Activated CD8-positive, alpha-beta T cell treated with anti-CD3 and anti-CD28 coated beads for 36 hours (primary cell): ENCODE data around the gene HAT1. TPM values are rescaled to one million over a fixed set of nuclear protein-coding genes. Genes with fewer than 3 reads are reported as not detected.

Source experiments
- ATAC-seq: fragments of 200-7000 bp; cut with Tn5 transposase; one replicate; pipeline ENCODE4 v1.10.0; 2021; ENCODE audit warnings: mild to moderate bottlenecking, moderate library complexity
- CTCF ChIA-PET: fragments of 350-600 bp; sonication (Branson Sonifier 250); formaldehyde crosslinking; loops from one replicate; lab custom pipeline; 2021; ENCODE audit warnings: antibody characterized with exemption; lab: Charles Lee
- POLR2A ChIA-PET: fragments of 350-600 bp; sonication (Branson Sonifier 250); formaldehyde crosslinking; loops from one replicate; lab custom pipeline; 2021; ENCODE audit warnings: antibody characterized with exemption; lab: Charles Lee
- DNase-seq: peaks from one replicate; pipeline ENCODE4 v3.0.0-alpha.2; 2020
- H3K27ac Mint-ChIP-seq: one replicate; pipeline ENCODE4 v1.8.0; 2021; ENCODE audit warnings: mild to moderate bottlenecking, mixed read lengths
- H3K27me3 Mint-ChIP-seq: one replicate; pipeline ENCODE4 v1.8.0; 2021; ENCODE audit warnings: mixed read lengths
- H3K36me3 Mint-ChIP-seq: one replicate; pipeline ENCODE4 v1.8.0; 2021; ENCODE audit warnings: low read depth, mixed read lengths
- H3K4me1 Mint-ChIP-seq: one replicate; pipeline ENCODE4 v1.8.0; 2021; ENCODE audit warnings: low read depth, mixed read lengths
- H3K4me3 Mint-ChIP-seq: one replicate; pipeline ENCODE4 v1.8.0; 2021; ENCODE audit warnings: mild to moderate bottlenecking, moderate library complexity, mixed read lengths
- H3K9me3 Mint-ChIP-seq: one replicate; pipeline ENCODE4 v1.8.0; 2021; ENCODE audit warnings: mixed read lengths
- intact Hi-C: fragments of 100-400 bp; cut with micrococcal nuclease; formaldehyde crosslinking; loops from one replicate; pipeline ENCODE4 v1.10.0; 2022
- total RNA-seq, 2 experiments: library from RNA; stranded (reverse); gene quantifications; one replicate each; pipeline ENCODE4 v1.2.3, GENCODE V29; 2021
- TF ChIP-seq, protein P1 (sequence below): fragments of 200-600 bp; IDR thresholded peaks from one replicate; pipeline ENCODE4 v1.8.0; 2022; ENCODE audit warnings: antibody characterized with exemption, mild to moderate bottlenecking

Gene HAT1
- total RNA-seq, 2 experiments from 2014 or later, result 75.2 to 79.4 TPM

- no peak overlapping the region for H3K27ac Mint-ChIP-seq
- peak; percentile 46 for DNase-seq
- no peak for ATAC-seq
- peaks cover 27% of the 10 kb centered on the region for H3K4me1 Mint-ChIP-seq
- POLR2A ChIA-PET, result no interaction called here
- no peaks in the 10 kb centered on the region for H3K9me3 Mint-ChIP-seq
- no peaks in the 10 kb centered on the region for H3K27me3 Mint-ChIP-seq
- H3K4me3 Mint-ChIP-seq, result no peak overlapping the region
- CTCF ChIA-PET, result interaction anchor here (1.4 kb wide), 1 partner anchor 70 kb away, joined by 5 read pairs; the partner anchor contains the start of gene SLC25A12
- TF ChIP-seq, protein P1, sequence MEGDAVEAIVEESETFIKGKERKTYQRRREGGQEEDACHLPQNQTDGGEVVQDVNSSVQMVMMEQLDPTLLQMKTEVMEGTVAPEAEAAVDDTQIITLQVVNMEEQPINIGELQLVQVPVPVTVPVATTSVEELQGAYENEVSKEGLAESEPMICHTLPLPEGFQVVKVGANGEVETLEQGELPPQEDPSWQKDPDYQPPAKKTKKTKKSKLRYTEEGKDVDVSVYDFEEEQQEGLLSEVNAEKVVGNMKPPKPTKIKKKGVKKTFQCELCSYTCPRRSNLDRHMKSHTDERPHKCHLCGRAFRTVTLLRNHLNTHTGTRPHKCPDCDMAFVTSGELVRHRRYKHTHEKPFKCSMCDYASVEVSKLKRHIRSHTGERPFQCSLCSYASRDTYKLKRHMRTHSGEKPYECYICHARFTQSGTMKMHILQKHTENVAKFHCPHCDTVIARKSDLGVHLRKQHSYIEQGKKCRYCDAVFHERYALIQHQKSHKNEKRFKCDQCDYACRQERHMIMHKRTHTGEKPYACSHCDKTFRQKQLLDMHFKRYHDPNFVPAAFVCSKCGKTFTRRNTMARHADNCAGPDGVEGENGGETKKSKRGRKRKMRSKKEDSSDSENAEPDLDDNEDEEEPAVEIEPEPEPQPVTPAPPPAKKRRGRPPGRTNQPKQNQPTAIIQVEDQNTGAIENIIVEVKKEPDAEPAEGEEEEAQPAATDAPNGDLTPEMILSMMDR, result no peak
- intact Hi-C loops, result no loop called here
- peaks cover 22% of the 10 kb centered on the region for H3K36me3 Mint-ChIP-seq
These were observed 40.9 kb downstream of the HAT1 start for GRCh38 chr2:171963198-171963597.

GRCh38 chr2:171964308-171964707, 42.0 kb downstream of the HAT1 start:
- POLR2A ChIA-PET, result no interaction called here
- intact Hi-C loops, result no loop called here
- Mint-ChIP-seq H3K36me3 (peaks cover 25% of the 10 kb centered on the region), H3K9me3 (no peaks in the 10 kb centered on the region), H3K27me3 (no peaks in the 10 kb centered on the region), H3K27ac (no peak overlapping the region), H3K4me3 (no peak overlapping the region), H3K4me1 (peaks cover 23% of the 10 kb centered on the region)
- CTCF ChIA-PET, result interaction anchor here (1.3 to 1.4 kb wide), 2 partner anchors 9 to 71 kb away, joined by 5 read pairs; partner anchors contain the start of gene SLC25A12
- ATAC-seq (no peak), DNase-seq (no peak)
- TF ChIP-seq, protein P1, result no peak

- ATAC-seq, result no peak
- POLR2A ChIA-PET, result no interaction called here
- CTCF ChIA-PET, result no interaction called here
These were observed 43.0 kb downstream of the HAT1 start for GRCh38 chr2:171965238-171965637.

GRCh38 chr2:171965661-171966060, 43.4 kb downstream of the HAT1 start:
- Mint-ChIP-seq H3K36me3 (peaks cover 27% of the 10 kb centered on the region), H3K27ac (no peak overlapping the region), H3K4me3 (no peak overlapping the region), H3K9me3 (no peaks in the 10 kb centered on the region), H3K27me3 (no peaks in the 10 kb centered on the region), H3K4me1 (peaks cover 21% of the 10 kb centered on the region)
- TF ChIP-seq, protein P1, result no peak
- ATAC-seq, result no peak
- ChIA-PET CTCF (no interaction called here), POLR2A (no interaction called here)
- intact Hi-C loops, result no loop called here
- no peak for DNase-seq

More at GRCh38 chr2:171965238-171965637, 43.0 kb downstream of the HAT1 start:
- DNase-seq, result no peak
- Mint-ChIP-seq H3K4me3 (no peak overlapping the region), H3K4me1 (peaks cover 21% of the 10 kb centered on the region), H3K9me3 (no peaks in the 10 kb centered on the region), H3K27ac (no peak overlapping the region), H3K27me3 (no peaks in the 10 kb centered on the region), H3K36me3 (peaks cover 27% of the 10 kb centered on the region)
- intact Hi-C loops, result no loop called here
- TF ChIP-seq, protein P1, result no peak

- Mint-ChIP-seq H3K9me3 (no peaks in the 10 kb centered on the region), H3K4me3 (no peak overlapping the region), H3K27ac (no peak overlapping the region), H3K36me3 (peaks cover 26% of the 10 kb centered on the region), H3K4me1 (peaks cover 20% of the 10 kb centered on the region), H3K27me3 (no peaks in the 10 kb centered on the region)
- DNase-seq (no peak), ATAC-seq (no peak)
- POLR2A ChIA-PET, result no interaction called here
- TF ChIP-seq, protein P1, result no peak
- intact Hi-C loops, result no loop called here
- CTCF ChIA-PET, result no interaction called here
These were observed 44.0 kb downstream of the HAT1 start for GRCh38 chr2:171966235-171966634.
